Measurements from ENCODE around the gene GNAS.

GNAS gene

DNA sequence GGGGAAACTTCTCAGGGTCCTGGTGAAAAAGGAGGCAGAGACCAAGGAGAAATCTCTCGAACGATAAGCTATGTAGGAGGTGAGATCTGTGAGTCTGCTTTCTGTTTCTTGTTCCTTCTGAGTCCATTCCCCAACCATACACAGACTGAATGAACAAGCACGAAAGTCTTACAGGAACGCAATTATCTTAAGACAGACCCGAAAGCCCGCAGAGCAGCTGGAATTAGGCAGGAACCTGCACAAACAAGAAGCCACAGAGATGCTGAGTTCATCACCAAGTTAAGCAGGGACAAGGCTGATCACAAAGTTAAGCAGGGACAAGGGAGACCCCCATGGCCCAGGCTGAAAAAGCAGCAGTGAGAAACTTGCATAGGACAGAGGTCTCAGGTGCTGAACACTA, 107.1 kb downstream of the GNAS start:
- Histone ChIP-seq H3K4me1 (ENCODE audit: low read depth, poor library complexity, severe bottlenecking) (no peaks in the 10 kb centered on the region), H3K36me3 (ENCODE audit: insufficient read depth) (no peaks in the 10 kb centered on the region), H3K79me2 (ENCODE audit: insufficient read depth, low read depth) (no peaks in the 10 kb centered on the region), H3K27ac (no peak overlapping the region), H3K27me3 (ENCODE audit: insufficient read depth, low read depth) (no peaks in the 10 kb centered on the region), H3K4me2 (no peak overlapping the region), H2AFZ (ENCODE audit: low read depth) (no peak overlapping the region), H3K9ac (no peak overlapping the region), H3K4me3 (IDR thresholded peaks at IDR 0.05; ENCODE audit: insufficient read depth, low read depth, low read length) (no peak overlapping the region), H4K20me1 (ENCODE audit: insufficient read depth) (no peaks in the 10 kb centered on the region)
- TF ChIP-seq, protein P1, sequence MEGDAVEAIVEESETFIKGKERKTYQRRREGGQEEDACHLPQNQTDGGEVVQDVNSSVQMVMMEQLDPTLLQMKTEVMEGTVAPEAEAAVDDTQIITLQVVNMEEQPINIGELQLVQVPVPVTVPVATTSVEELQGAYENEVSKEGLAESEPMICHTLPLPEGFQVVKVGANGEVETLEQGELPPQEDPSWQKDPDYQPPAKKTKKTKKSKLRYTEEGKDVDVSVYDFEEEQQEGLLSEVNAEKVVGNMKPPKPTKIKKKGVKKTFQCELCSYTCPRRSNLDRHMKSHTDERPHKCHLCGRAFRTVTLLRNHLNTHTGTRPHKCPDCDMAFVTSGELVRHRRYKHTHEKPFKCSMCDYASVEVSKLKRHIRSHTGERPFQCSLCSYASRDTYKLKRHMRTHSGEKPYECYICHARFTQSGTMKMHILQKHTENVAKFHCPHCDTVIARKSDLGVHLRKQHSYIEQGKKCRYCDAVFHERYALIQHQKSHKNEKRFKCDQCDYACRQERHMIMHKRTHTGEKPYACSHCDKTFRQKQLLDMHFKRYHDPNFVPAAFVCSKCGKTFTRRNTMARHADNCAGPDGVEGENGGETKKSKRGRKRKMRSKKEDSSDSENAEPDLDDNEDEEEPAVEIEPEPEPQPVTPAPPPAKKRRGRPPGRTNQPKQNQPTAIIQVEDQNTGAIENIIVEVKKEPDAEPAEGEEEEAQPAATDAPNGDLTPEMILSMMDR (conservative IDR thresholded peaks at IDR 0.05; ENCODE audit: low read depth, low read length): no peak

All from KMS-11 (cell line).